Astrocyte of the hippocampus (primary cell): ENCODE measurements around the gene PDE4D.

ENCODE experiments used
- DNase-seq: peaks from one replicate; pipeline ENCODE4 v3.0.0; 2011; ENCODE audit warnings: low read depth, low spot score

Gene PDE4D

GRCh38 chr5:59893429-59894227 lies at the start of gene PDE4D:
PDE4D (minus strand) TSS chr5:59893726.
- DNase-seq: peak; percentile 93

DNA sequence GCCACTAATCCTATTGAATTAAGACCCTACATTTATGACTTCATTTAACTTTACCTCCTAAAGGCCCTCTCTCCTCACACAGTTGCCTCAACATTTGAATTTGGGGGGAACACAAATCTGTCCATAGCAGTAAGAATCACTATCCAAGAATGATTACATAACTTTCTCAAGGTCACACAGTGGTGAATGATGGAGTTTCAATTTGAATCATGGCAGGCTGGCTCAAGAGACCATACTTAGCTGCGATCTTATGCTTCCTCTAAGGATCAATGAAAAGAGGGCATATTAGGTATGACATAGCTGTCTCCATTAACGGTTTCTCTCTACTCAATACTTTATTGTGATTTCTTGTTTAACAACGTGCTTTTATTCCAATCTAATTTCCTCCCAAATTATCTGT lies 44.1 kb upstream of the PDE4D start:
- no peak for DNase-seq

- no peak for DNase-seq
These were observed 29.9 kb upstream of the PDE4D start for GRCh38 chr5:59923465-59923864.

DNA sequence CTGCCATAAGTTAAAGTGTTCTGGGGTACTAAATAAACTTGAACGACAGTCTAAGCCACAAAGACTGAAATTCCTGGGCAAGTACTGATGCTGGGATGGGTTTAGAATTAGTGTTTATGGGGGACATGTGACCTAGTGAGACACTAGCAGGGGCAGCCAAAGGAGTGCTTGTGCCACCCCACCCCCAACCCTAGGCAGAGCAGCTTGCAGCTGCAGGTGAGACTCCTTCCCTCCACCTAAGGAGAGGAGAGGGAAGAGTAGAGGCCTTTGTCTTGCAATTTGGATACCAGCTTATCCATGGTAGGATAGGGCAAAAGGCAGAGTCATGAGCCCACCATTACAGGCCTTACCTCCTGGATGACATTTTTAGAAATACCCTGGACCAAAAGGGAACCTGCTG lies 28.7 kb upstream of the PDE4D start:
- no peak for DNase-seq

DNA sequence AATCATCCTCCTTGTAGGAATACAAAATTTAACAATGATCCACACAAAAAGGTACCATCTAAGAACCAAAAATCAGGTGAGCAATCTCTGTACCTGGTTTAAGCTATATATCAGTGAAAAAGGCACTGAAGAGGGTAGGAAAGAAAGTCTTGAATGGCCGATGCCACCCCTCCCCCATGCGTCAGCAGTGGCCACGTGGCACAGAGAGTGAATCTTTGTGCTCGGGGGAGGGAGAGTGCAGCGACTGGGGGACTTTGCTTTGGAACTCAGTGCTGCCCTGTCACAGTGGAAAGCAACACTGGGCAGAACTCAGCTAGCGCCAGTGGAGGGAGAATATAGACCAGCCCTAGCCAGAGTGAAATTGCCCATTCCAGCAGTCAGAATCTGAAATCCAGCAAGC lies 28.3 kb upstream of the PDE4D start:
- DNase-seq: no peak

GRCh38 chr5:59919484-59919883 lies 26.0 kb upstream of the PDE4D start:
- DNase-seq: no peak

DNA sequence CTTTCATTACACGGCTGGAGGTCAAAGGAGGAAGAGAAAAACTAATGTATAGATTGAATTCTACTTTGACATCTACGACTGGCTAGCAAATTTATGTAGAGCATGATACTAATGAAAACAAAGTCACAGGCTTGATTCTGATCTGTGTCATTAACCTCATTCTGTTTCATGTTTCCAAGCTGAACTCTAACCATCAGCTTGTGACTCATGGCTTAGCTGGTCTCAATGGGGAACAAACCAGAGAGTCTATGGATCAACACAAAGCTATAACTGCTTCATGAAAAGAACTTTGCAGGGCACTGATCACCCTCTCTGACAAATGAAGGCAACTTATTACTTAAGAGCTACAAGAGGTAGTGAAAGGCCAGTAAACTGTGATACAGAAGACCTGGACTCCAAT lies 23.6 kb upstream of the PDE4D start:
- DNase-seq: no peak

GRCh38 chr5:59905188-59905587 lies 11.7 kb upstream of the PDE4D start:
- DNase-seq: no peak

DNA sequence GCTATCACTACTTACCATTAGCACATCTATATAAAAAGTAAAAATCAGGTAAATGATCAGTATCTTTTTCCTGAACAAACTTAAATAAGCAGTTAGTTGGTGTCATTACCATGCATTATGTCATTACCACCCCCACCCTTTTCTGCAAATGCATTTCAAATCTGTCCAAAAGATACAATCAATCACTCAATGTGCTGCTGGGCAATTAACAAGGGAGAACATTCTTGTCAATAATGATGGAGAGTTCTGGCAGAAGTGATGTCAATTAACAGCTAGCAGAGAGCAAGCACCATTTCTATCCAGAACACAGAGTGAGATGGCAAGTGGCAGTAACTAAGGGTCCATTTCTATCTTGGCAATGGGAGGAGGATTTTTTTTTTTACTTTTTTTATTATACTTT lies 3.5 kb upstream of the PDE4D start:
- DNase-seq: no peak

DNA sequence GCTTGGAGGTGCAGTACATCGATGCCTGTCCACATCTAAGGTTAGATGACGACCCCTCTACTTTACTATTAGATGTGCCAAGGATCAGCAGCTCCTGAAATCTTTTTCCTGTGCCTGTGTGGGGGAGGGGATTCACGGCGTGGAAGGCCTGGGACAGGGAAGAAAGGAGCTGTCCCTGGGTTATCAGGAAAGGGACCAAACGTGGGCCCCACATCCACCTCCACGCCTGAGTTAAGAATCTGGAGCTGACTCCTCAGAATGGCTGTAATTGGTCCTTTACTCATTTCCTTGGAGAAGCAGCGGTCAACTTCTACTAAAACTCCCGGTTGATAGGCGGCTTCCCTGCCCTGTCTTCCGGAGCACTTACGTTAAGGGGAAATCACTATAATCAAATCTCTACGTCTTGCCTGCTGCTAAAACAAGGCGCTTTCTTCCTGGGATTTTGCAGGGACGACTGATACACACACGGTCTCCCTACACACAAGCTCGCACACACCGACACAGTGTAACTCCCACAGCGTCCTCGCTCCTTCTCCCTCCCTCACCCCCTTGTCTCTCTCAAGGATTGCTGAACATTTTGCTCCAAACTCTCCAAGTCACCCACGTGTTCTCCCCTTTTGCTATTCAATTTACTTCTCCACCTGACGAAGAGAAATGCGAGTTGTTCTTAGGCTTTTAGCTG lies 1.4 kb downstream of the PDE4D start:
- DNase-seq: no peak

DNA sequence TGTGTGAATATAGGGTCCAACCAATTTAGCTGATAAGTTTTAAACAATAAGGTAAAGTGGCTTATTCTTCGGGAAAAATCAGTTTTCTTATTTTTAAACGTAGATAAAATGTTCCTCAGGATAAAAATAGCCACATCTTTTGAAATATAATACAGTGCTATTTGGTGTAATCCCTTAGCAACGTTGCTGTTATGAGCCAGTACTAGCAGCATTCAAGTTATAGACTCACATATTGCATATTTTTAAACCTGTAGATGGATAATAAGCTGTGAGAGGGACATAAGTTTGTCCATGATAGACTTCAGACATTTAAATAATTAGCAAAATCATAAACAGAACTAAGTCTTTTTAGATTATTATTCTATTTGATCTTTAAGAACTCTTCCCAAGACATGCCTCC lies 6.3 kb downstream of the PDE4D start:
- no peak for DNase-seq

GRCh38 chr5:59874675-59875074 lies 18.9 kb downstream of the PDE4D start:
- no peak for DNase-seq

DNA sequence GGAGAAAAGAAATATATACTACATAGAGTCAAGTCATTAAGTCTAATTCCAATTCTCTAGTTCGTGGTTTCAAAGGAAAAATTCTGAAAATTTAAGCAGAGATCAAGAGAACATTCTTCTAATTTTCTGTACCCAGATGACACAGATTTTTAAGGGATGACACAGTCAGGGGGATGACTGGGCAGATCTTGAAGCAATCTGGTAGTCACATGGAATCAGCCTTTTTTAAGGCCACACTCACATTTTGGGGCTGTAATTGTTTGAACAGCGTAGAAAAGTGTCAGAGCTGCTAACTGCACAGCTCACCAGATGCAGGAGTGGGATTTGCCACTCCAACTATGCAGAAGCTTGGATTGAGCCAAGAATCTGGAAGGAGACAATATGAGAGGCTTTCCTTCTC lies 20.4 kb downstream of the PDE4D start:
- DNase-seq: peak; percentile 62

DNA sequence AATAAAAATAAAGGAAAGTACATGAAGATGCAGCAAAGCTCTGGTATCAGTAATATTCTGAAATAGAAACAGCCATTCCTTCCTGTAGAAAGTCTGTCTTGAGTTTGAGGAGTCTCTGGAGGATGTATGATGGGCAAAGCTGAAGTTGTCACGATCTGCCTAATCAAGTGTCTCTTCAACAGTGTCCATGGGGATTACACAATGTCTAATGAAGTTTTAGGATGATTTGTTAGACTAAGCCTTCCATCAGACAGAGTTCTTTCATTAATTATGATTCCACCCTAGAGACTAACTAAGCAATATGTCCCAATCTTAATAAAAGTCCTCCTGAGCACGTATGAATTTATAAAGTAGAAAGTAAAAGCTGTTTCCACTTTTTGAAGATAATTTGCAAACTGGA lies 26.9 kb downstream of the PDE4D start:
- no peak for DNase-seq

- DNase-seq: no peak
These were observed 28.8 kb downstream of the PDE4D start for GRCh38 chr5:59864718-59865117.

- peak; percentile 22 for DNase-seq
These were observed 29.7 kb downstream of the PDE4D start for GRCh38 chr5:59863777-59864176.

GRCh38 chr5:59856358-59856757 lies 37.2 kb downstream of the PDE4D start:
- no peak for DNase-seq

- DNase-seq: no peak
These were observed 42.8 kb downstream of the PDE4D start for GRCh38 chr5:59850766-59851165.

DNA sequence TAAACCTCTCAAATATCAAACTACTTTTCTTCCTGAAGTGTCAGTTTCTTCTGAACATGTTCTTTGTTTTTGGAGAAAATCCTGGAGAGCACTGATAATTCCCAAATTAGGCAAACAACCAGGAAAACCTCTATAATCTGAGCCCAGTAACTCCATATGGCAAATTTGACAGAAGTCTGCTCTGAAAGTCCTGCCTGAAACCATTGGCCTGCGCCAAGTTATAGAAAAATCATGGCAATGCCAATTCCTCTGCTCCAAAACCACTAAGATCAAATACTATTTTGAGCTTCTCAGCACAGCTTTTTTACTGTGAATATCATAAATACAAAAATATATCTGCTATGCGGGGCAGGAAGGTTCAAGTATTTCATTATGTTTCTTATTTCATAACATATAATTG lies 45.9 kb downstream of the PDE4D start:
- DNase-seq: no peak

- DNase-seq: peak; percentile 48
These were observed 47.8 kb downstream of the PDE4D start for GRCh38 chr5:59845730-59846129.

- DNase-seq: no peak
These were observed 49.9 kb downstream of the PDE4D start for GRCh38 chr5:59843511-59844213.

DNA sequence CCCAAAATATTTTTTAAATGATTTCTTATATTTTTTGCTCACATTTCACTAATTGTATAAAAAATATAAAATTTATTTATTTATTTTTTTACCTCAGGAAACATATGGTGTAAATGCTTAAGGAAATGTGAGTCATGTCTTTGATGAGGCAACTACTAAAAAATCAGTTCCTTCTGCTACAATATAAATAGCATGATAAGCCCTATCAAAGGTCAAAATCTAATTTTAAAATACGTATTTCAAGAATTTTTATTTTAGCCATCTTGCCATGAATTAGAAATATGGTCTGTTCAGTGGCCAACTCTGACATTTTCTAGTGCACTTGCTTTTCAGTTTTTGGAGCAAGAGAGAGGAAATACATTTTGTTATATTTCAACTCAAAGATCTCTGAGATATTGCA lies 50.5 kb downstream of the PDE4D start:
- no peak for DNase-seq

DNA sequence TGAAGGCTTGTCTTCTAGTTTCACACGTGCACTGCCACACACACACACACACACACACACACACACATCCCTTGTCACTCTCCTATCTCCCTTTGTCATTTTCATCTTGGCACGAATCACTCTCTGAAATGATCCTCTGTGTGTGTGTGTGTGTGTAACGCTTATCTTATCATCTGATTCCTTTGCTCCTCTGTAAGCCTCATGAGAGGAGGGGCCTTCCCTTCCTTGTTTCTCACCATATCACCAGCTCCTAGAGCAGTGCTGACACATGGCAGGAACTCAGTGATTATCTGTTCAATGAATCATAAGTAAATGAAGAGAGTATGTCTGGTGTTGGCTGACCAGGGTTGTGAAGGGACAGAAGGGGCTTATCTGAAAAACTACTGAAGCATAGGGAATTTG lies 53.3 kb downstream of the PDE4D start:
- DNase-seq: no peak
